ENCODE measurements around the gene IGF1.
A peak's percentile ranks its signal among the peaks of the same experiment; 100 is the strongest.

The IGF1 gene

GRCh38 chr12:102480406-102480805, at the start of gene IGF1:
Gene IGF1, minus strand, starts transcription at chr12:102480563. Its CDS starts 182 bp downstream, at chr12:102480381.
- peak in 1 of 2 donors; percentile 35 for DNase-seq

DNA sequence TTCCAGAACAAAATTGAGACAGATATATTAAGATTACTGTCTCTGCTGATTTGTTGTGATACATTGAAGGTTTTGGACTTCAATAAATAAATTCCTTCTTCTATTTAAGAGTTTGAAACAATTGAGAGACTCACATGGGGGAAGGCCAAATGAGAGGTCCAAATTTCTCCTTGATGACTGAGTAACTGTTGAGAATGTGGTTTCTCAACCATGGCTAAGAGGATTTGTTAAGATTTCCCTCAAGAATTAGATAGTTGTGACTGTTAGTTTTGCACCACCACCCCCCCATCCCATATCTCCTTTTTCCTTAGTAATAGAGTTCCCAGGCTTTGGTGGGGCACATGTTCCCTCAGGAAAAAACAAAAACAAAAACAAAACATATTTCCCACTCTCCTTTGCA, 47.7 kb upstream of the IGF1 start:
- no peak for DNase-seq

DNA sequence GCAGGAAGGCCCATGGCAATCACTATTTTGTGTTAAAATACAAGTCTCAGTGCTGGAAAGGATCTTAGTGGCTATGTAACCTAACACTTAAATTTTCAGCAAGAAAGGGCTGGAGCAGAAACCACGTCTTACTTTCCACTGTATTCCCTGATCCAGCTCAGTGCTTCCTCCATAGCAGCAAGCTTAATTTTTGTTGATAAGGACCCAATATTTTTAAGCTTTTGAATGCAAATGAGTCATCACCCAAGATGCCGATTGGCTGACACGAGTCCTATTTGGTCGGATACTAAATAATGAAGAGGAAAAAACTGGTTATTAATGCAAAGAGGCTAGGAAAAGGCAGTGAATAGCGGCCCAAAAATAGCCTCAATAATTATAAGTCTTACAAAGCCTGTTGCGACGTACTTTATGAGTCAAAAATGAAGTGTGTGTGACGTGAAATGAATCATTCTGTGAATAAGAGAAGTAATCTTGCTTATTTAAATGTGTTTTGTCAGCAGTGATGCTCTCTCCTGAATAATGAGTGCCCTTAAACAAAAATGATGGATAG, 46.9 kb upstream of the IGF1 start:
- no peak for DNase-seq

GRCh38 chr12:102526656-102527055, 46.3 kb upstream of the IGF1 start:
- no peak for DNase-seq

- no peak for DNase-seq
Observed at GRCh38 chr12:102522768-102523167, 42.4 kb upstream of the IGF1 start.

- DNase-seq: no peak
Observed at GRCh38 chr12:102521662-102522277, 41.4 kb upstream of the IGF1 start.

- no peak for DNase-seq
Observed at GRCh38 chr12:102518871-102519270, 38.5 kb upstream of the IGF1 start.

- DNase-seq: no peak
Observed at GRCh38 chr12:102514696-102515095, 34.3 kb upstream of the IGF1 start.

DNA sequence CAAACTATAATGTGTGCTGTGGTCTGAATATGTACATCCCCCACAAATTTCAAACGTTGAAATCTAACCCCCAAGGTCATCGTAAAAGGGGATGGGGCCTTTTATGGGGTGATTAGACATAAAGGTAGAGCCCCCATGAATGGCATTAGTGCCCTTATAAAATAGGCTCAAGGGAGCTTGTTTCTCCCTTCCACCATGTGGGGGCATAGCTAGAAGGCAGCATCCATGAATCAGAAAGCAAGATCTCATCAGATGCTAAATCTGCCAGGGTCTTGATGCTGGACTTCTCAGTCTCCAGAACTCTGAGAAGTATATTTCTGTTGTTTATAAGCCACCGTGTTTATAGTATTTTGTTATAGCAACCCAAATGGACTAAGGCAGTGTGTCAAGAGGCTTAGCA, 33.4 kb upstream of the IGF1 start:
- DNase-seq: no peak

DNA sequence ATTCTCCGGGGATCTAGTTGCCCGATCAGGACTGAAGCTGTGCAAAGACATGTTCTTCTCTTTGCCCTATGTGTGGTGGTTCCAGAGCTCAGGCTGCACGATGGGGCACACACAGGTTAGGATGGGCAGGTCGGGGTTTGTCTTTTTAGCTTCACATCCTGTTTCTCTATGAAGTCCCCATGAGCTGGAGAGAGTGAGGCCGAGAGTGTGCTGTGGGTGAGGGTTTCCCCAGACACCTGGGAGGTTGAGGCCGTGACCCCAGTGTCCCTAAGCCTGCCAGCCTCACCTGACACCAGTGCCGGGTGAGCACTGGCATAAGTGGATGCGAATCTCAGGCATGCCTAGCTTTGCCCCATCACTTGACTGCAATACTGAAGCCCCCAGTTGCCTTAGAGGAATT, 32.9 kb upstream of the IGF1 start:
- DNase-seq: no peak

GRCh38 chr12:102512523-102512922, 32.2 kb upstream of the IGF1 start:
- DNase-seq: no peak

DNA sequence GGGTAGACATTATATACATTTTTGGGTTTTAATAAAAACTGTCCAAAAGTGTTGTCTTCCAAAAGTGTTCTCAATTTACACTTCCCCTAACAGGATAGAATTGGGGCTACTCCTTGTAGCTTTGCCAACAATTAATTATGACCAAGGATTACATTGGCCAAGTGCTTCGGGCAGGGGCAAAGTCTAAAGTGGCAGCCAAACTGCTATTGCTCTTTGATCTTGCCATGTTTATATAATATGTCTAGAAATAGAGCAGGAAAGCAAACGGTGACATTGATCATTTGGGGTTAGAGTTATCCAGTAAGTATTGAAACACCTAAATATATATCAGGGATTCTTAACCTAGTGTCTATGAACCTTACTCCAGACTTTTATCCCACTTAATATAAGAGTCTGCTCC, 31.2 kb upstream of the IGF1 start:
- no peak for DNase-seq

GRCh38 chr12:102510463-102510862, 30.1 kb upstream of the IGF1 start:
- no peak for DNase-seq

DNA sequence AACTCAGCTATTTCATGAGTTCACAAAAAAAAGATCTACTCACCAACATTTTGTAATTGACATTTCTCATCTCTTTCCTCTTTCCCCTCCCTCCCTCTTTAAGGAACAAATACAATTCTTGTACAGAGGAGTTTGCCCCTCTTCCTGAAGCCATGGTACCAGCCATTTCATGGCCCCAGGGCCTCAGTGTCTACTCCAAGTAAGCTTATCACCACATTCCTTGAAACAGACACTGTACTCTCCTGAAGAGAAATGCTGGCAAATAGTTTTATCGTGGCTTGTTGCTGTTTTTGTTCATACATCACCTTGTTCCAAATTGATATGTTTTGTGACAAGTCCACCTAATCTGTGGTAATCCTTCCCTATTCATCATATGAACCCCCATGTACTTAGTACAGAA, 29.7 kb upstream of the IGF1 start:
- no peak for DNase-seq

DNA sequence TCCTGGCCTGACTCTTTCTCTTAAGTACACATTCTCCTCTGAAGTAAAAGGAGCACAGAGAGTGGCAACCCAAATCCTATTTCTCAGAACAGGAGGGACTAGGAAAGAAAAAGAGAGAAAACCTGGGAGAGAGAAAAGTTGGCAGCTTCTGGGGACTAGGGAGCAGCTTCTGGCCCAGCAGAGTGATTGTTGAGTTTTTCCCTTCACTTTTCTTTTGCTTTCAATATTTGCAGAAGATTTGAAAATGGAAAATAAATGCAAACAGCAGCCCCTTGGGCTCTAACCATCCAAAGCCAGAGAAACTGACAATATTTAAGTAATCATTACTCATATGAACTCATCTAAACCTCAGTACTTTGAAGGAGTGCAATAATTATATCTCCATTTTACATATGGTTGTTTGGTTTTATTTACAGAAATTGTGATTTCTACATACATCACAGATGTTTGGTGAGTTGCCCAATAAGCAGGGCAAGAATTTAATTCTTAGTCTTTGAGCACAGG, 28.8 kb upstream of the IGF1 start:
- no peak for DNase-seq

DNA sequence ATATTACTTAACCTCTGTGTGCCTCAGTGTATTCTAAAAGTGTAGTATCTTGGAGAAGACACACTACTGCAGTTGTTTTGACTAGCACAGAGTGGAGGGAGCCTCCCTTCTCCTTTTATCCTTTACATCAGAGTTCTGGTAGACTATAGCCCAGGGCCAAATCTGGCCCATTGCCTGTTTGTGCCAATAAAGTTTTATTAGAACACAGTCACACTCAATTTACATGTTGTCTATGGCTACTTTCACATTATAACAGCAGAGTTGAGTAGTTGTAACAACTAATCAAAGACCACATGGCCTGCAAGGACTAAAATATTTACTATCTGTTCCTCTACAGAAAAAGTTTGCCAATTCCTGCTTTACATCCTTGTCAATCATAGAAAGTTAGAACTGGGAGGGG, 27.7 kb upstream of the IGF1 start:
- DNase-seq: no peak

GRCh38 chr12:102507301-102507700, 26.9 kb upstream of the IGF1 start:
- no peak for DNase-seq

DNA sequence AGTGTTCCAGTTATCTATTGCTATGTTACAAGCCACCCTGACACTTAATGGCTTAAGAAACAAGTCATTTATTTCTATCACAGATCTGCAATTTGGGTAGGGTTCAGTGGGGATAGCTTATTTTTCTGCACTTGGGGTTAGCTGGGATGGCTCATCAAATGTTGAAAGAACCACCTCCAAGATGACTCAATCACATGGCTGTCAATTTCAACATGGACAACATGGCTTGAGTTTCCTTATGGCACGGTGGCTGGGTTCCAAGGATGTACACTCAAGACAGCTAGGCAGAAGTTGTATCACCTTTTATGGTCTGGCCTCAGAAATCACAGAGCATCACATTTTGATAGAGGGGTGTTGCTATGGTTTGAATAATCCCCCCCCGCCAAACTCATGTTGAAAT, 24.5 kb upstream of the IGF1 start:
- no peak for DNase-seq

- peak in 1 of 2 donors; percentile 18 for DNase-seq
Observed at GRCh38 chr12:102504280-102504679, 23.9 kb upstream of the IGF1 start.

DNA sequence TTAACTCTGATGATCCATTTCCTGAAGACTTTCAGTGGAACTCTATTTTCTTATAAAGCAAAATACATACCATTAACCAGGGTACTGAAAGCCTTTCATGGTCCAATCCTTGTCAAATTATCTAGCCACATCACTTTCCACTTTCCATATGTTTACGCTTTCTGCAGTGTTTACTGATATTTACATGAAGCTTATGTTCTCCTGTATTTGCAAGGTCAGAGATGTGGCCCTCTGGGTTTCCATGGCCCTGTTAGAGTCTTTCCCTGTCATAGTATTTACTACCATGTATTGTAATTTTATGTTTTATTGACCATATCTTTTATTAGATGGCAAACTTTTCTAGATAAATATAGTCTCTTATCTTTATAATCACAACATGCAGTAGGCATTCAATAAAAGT, 23.5 kb upstream of the IGF1 start:
- DNase-seq: no peak

- DNase-seq: no peak
Observed at GRCh38 chr12:102503056-102503681, 22.8 kb upstream of the IGF1 start.

- no peak for DNase-seq
Observed at GRCh38 chr12:102501773-102502172, 21.4 kb upstream of the IGF1 start.

DNA sequence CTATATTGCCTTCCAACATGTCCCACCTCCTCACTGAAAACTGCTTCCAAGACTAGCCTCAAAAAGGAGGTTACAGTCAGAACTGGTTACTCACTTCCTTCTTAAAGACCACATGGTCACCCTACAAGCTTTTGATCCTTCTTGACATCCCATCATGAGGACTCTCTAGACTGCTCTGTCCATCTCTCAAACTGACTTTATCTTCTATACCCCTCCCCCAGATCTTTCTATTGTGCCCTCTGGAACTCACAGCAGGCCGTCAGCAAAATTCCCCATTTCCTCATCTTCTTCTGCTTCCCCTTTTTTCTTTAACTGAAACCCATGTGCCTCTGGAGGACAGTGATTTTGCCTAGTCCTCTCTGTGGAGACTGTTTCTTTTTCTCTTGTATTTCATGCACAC, 18.1 kb upstream of the IGF1 start:
- peak in 1 of 2 donors; percentile 13 for DNase-seq

DNA sequence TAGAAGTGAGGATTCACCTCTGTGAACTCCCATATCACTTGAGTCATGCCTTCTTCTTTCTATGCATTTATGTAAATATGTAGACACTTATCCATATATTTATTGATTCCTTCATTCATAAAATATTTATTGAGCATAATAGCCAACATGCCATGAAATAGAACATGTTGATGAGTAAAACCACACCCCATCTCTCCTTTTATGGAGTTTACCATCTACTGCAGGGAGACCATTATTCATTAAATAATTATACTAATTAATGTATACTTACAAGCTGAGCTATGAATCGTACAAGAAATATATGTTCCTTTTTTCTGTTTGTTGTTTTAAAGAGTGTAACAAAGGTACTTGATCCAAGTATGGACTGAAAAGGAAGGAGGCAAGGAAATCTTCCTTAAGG, 17.4 kb upstream of the IGF1 start:
- no peak for DNase-seq

DNA sequence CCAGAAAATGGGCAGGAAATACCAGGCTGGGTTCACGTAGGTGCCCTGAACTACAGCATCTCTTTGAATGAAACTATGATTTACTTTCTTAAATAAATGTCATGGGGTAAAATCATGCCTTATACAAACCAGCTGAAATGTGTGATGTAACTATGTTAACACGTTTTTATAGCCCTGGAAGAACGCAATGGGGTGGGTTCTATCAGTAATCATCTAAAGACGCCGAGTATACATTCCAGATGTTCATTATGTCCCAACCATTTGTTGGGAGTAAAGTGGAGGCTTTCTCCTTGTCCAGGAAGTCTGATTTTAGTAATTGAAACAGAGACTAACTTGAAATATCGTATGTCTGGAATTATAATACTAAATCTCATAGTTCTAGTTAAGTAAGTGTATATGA, 16.2 kb upstream of the IGF1 start:
- DNase-seq: no peak

All from hippocampal formation (tissue), 2 donors.